RWPE1 (cell line): Measurements from ENCODE around the gene CRB1.

Source experiments
- CTCF ChIA-PET: fragments of 350-600 bp; sonication (Branson Sonifier 250); formaldehyde crosslinking; extraction: SDS; loops from one replicate; lab custom pipeline; 2021; lab: Yijun Ruan, JAX
- POLR2A ChIA-PET: fragments of 400-600 bp; formaldehyde crosslinking; extraction: SDS; loops from one replicate; lab custom pipeline; 2020; ENCODE audit warnings: antibody characterized with exemption; ENCODE audit not compliant: low non-redundant PET; lab: Yijun Ruan, JAX
- DNase-seq: peaks from one replicate; pipeline ENCODE4 v3.0.0; 2012; ENCODE audit warnings: low spot score
- H3K27ac ChIP-seq: fragments of 450-650 bp; 2 replicates; pipeline ENCODE4 v1.5.1; 2017
- CTCF ChIP-seq: fragments of 450-650 bp; conservative IDR thresholded peaks from 2 replicates; pipeline ENCODE4 v1.5.1; 2017; ENCODE audit warnings: low read depth, mild to moderate bottlenecking

The CRB1 gene

GRCh38 chr1:197392541-197392940 lies 124.5 kb downstream of the CRB1 start:
- CTCF ChIA-PET = interaction anchor here (0.6 to 0.7 kb wide), 3 partner anchors 10 to 1238 kb away, joined by 3 to 6 read pairs (median 5); no protein-coding TSS in a partner anchor
- TF ChIP-seq CTCF = no peak
- POLR2A ChIA-PET = no interaction called here
- no peak for DNase-seq
- no peak overlapping the region for H3K27ac ChIP-seq

- TF ChIP-seq CTCF = no peak
- ChIA-PET CTCF (interaction anchor here (0.6 to 0.7 kb wide), 2 partner anchors 9 to 1238 kb away, joined by 5 to 6 read pairs; no protein-coding TSS in a partner anchor), POLR2A (no interaction called here)
- DNase-seq = no peak
- no peak overlapping the region for H3K27ac ChIP-seq
These were observed 125.1 kb downstream of the CRB1 start for GRCh38 chr1:197393105-197393504.

GRCh38 chr1:197393772-197394171 lies 125.7 kb downstream of the CRB1 start:
- ChIA-PET CTCF (no interaction called here), POLR2A (no interaction called here)
- no peak overlapping the region for H3K27ac ChIP-seq
- no peak for TF ChIP-seq CTCF
- no peak for DNase-seq

GRCh38 chr1:197394831-197395608 lies 127.0 kb downstream of the CRB1 start:
- TF ChIP-seq CTCF = no peak
- DNase-seq = no peak
- ChIA-PET POLR2A (no interaction called here), CTCF (no interaction called here)
- H3K27ac ChIP-seq = no peak overlapping the region

- ChIA-PET POLR2A (no interaction called here), CTCF (no interaction called here)
- H3K27ac ChIP-seq = no peak overlapping the region
- no peak for TF ChIP-seq CTCF
- DNase-seq = no peak
These were observed 129.8 kb downstream of the CRB1 start for GRCh38 chr1:197397895-197398294.

GRCh38 chr1:197399755-197400521 lies 131.9 kb downstream of the CRB1 start:
- no peak overlapping the region for H3K27ac ChIP-seq
- DNase-seq = peak; percentile 76
- POLR2A ChIA-PET = interaction anchor here (0.7 kb wide), 1 partner anchor 858 kb away, joined by 3 read pairs; no protein-coding TSS in a partner anchor

More at GRCh38 chr1:197399755-197400521, 131.9 kb downstream of the CRB1 start:
- peak; percentile 45 for TF ChIP-seq CTCF
- CTCF ChIA-PET = interaction anchor here (0.6 to 2.5 kb wide), 40 partner anchors 9 to 1613 kb away, joined by 3 to 13 read pairs (median 4); no protein-coding TSS in a partner anchor
